ENCODE results near the gene CBLB.
"Not testable (repeated sequence)": the region's sequence is repeated elsewhere in the genome, so short reads cannot be mapped to it uniquely, and the experiment has no call there.

Gene CBLB

DNA sequence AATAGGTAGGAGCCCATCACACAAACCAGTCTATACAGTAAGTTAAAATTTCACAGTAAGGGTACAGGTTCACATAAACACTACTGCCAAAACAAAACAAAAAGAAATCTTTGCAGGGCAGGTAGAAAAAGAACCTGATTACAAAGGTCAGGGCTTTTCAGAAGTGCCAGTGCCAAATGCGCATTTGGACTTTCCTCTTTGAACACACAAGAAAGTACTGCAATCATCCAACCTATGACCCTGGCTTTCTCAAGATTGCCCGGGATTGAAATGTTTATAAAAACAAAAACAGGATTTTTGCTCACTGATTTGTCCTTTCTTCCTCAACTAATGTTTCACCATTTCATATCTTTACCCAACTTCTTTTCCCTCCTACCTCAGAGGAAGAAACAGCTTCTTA is 47.4 kb downstream of the CBLB start:
- DNase-seq = no peak

DNA sequence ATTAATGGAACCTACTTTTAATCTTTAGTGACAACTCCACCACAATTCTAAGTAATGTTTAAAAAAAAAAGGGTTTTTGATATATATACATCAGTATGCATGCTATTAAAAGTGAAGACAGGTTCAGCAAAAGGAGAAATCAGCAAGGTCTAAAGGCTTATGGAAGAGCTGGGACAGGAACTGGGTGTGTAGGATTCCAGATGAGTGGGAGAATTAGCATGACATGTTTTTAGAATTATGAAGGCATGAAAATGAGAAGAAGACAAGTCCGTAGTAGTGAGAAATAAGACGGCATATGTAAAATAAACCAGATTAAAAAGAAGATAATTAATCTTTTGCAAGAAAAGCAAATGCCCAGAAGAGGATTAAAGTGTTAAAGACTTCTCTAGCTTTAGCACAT is 52.0 kb downstream of the CBLB start:
- DNase-seq = no peak

DNA sequence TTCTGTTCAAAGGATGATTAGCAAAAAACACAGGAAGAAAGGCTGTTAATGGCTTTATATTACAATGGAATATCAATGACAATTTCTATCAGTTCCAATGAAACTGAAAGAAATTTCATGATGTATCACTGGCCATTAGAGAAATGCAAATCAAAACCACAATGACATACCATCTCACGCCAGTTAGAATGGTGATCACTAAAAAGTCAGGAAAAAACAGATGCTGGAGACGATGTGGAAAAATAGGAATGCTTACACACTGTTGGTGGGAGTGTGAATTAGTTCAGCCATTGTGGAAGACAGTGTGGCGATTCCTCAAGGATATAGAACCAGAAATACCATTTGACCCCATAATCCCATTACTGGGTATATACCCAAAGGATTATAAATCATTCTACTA is 53.5 kb downstream of the CBLB start:
- DNase-seq = not testable (repeated sequence)

DNA sequence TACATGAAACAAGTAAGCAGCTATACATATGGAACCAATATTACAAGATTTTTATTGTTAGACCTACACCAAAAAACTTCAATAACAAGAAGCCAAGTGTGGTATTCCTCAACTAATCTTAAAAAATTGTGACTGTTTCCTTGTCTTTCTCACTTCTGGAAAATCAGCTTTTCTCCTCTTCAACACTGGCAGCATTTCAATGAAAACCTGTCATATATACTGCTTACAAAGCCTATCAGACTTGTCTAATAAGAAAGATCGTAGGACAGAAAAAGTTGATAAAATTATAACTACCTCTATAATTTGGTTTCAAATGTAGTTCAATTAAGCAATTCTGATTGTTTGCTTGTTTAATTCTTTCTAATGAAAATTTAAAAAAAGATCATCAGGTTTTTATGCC is 55.1 kb downstream of the CBLB start:
- no peak for DNase-seq

DNA sequence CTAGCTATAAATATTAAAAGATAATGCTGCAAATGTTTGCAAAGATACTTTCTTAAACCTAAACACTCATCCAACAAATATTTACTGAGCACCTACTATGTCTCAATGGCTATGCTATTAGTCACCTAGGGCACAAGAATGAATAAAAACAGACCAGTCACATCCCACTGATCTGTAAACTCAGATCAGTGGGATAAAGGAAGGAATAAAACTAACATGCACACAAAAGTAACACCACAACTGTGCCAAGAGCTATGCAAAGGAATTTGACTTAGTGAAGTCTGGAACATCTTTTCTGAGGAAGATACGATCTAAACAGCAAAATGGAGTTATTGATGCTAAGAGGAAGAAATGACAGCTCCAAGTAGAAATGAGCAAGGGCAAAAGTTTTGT is 56.6 kb downstream of the CBLB start:
- DNase-seq = no peak

DNA sequence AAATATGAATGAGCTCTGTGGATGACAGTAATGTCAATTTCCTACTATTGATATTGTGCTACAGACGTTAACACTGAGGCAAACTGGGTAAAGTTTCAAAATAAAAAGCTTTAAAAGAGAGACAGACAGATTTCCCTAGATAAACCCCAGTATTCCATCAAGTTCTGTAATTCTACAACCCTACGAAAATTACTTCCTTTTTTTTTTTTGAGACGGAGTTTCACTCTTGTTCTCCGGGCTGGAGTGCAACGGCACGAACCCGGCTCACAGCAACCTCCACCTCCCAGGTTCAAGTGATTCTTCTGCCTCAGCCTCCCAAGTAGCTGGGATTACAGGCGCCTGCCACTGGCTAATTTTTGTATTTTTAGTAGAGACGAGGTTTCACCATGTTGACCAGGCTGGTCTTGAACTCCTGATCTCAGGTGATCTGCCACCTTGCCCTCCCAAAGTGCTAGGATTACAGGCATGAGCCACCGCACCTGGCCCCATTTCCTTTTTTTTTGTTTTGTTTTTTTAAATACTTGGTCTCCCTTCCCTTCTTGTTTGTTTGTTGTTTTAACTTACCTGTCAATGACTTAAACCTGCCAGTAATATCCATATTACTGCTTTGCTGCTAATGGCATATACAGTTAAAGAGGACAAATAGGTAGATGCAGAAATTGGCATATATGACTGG is 57.2 kb downstream of the CBLB start:
- DNase-seq = no peak

DNA sequence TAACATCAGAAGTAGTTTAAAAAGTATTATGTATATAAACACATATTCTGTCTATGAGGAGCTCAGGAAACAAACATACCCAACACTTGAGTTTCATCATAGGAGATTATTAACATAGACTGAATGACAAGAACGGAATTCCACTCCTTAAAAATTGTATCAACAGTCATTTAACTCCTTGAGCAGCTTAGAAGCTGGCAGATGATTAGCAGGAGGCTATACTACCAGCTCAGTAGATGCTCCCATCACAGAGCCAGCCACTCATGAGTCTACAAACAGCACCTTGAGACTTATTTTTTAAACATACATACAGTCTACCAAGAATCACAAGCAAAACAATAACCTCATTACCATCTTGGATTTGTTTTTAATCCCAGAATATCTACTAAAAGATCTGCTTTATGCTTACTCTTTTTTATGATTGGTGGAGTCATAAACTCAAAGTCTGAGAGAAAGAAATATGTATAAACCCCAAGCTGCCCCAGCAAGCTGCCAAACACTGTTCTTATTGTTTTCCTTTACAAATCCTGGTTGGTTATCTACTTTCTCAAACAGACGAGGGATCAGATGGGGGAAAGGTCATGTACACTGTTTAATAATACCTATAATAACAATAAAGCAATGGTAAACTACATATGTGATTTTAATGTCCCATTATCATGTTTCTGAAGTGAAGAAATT is 59.5 kb downstream of the CBLB start:
- DNase-seq = no peak

DNA sequence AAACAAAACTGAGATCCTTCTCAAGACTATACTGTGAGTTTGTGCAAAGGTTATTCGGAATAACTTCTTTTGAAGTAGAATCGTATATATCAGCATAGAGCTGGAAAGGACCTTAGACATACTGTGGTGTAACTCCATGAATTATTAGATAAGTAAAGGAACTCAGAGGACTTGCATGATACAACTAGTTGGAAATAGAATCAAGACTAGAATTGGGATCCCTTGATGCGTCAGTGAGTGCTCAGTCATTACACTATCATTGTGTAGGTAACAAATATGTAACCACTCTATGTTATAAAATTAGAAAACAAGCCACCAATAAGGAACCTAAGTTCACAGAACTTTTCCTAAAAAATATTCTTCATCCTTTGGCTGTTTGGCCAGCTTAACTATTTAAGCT is 61.1 kb downstream of the CBLB start:
- DNase-seq = no peak

DNA sequence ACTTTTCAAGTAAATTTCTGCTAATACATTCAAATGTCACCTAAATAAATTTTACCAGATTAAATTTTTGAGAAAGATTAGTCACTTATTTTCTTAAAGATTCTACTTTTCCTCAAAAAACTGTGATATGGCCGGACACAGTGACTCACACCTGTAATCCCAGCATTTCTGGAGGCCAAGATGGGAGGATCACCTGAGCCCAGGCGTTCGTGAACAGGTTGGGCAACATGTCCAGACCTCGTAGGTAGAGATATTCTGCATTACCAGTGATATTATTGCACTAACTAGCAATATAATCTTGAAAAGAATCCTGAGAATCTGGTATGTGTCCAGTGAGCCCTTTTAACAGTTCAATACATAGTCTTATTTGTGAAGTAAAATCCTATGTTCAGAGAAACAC is 61.7 kb downstream of the CBLB start:
- no peak for DNase-seq

DNA sequence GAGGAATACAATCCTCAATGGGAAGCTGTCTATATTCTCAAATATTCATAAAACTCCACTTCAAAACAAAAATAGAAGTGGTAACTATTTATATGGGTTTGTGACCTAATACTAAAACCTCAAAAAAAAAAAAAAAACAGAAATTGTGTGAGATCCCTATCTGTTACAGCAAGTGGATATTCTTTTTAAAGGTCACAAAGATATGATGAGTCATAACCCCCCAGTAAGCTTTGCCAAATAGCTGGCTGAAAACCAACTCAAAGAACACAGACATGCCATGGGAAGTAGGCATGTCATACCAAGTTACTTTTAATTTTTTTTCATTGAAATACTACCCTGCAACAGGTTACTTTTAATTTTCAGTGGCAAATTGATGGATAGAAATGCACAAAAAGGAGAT is 62.5 kb downstream of the CBLB start:
- no peak for DNase-seq

DNA sequence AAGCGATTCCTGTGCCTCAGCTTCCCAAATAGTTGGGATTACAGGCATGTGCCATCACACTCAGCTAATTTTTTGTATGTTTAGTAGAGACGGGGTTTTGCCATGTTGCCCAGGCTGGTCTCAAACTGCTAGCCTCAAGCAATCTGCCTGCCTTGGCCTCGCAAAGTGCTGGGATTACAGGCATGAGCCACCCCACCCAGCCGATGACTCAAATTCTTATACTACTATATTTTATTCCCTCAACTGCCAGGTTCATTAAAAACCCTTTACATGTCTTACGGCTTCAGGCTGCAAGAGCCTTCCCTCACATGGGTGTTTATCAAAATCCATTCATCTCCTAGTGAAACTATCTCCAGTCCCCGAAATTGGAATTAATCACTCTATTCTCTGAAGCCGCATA is 63.4 kb downstream of the CBLB start:
- no peak for DNase-seq

DNA sequence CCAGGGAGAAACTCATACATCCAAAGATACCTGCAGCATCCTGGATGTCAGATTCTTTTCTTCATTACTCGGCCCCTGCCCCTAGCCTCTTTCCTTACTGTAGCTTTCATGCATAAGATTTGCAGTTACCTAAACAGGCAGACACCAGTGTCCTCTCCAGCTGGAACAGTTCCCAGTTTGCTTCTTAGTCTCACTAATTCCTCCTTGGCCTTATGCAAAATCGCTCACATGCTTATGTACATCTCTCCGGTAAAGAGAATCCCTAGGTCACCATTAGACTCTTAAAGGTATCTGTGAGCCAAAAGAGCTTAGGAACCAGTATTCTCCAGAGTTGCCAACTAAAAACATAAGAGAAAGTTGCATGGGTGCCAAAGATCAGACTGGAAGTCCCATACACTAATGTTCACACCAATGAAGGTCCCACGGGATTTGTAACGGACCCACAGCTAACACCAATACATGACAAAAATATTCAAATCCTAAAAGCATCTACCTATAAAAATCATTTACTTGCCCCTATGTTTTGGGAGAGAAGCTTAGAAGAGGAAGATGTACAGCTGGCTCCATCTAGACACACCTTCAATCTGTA is 66.6 kb downstream of the CBLB start:
- no peak for DNase-seq

DNA sequence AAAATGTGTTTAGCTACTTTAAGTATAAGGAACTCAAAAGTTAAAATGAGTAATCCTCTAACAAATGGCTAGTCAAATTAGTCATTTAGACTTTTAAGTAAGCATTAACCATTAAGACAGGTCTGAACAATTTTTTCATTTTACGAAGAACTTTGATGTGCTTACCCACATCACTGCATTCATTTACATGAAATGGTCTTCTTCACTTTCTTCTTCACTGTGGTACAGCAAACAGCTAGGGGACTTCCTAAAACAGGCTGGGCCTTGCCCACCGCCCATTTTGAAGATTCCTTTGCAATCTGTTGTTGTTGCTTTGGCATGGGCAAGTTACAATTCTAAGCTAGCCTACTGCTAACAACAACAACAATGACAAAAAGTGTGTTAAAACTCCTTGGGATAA is 67.4 kb downstream of the CBLB start:
- DNase-seq = no peak

DNA sequence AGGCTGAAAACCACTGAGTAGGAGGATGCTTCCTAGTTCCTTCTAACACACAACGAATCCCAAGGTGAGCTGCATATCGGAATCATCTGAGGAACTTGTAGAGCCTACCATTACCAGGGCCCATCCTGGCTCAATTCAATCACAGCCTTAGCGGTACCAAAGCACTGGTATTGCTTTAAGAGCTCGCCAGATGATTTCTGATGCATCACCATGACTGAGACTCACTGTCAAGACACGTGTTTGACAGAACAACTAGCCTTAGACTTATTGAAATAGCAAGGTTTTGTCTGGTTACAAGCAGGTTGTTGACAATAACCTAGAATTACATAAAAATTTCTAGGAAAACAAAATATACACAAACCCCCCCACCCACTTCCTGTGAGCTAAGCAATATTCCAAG is 68.5 kb downstream of the CBLB start:
- no peak for DNase-seq

DNA sequence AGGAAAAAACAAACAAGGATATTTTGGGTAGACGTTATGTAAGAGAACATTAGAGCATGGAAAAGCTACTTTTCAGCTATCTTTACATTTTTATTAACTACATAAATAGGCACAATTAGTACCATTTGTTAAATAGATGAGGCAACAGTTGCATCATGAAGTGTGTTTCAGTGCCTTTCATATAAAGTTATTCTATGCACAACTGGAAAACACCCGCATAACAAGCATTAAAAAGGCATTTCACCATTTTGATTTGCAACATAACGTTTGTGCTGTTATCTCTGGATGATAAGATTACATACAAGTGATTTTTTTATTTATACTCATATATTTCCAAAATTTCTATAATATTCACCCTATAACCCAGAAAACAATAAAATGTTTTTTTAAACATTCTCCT is 69.5 kb downstream of the CBLB start:
- DNase-seq = no peak

DNA sequence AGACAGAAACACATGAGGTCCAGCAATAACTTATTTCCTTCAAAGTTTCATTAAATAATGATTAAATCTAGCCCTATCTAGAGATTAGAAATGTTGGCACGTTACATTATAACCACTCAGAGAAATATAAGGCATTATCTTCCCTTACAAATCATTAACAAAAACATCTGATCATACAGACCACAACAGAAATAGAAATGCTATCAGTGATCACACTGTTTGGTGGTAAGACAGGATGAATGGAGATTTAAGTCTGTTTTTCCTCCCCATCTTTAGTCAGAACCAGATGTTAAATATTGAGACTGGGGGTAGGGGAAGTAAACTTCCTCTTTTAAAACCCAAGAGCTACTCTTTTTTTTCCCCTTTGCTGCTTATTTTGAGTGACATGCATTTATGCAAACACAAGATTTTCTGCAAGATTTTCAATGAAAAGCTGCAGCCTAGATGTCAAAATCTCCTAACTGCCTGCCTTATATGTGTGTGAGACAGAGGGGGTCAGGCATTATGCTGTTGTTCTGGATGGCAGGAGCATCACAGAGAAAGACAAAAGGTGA is 70.4 kb downstream of the CBLB start:
- DNase-seq = no peak

DNA sequence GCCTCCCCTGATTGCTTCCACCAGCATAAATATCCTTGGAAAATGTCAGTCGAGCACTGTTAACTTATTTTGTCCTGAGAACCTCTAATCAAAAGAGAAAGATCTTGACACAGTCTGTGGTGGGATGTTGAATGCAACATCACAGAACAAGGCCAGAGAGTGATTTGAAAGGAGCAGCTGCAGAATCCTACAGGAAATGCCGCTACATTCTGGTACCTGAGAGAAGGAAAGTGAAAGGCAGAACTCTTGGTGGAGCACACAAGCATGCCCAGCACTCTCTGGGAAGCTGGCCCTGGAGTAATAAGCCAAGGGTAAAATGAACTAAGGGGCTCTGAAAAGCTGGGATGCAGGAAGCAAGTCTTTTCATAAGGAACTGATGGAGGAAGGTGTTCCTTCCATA is 75.8 kb downstream of the CBLB start:
- DNase-seq = no peak

DNA sequence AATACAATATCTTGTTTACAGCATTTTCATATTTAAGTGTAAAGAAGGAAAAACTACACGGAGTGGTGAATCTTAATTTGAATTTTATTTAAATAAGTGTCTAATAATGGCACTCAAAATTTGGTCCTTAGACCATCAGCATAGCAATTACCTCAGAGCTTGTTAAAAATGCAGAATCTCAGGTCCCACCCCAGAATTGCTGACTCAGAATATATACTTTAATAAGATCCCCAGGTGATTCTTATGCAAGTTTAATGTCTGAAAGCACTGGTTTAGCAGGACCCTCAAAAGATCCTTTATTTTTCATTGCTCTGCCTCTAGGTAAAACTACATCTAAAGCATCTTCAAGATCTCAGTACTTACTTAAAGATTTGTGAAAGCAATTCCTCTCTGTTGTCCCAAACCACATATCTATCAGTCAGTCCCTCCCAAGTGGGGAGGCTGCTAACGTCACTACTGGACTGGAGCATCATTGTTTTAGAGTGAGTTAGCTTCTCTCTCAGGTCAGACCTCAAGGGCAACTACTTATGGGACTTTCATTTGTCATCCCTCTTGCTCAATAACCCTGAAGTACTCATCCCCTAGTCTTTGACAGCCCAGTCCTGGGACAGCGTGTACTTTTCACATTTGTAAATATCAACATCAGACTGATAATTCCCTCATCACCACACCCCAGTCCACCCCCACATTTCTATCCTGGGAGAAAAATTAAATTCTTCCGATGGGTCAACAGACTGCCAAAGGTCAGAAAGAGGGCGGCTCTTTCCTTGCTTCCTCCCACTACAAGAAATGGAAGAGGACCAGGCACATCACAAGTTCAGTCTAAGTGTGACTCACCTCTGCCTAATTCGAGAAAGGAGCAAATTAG is 76.7 kb downstream of the CBLB start:
- no peak for DNase-seq

DNA sequence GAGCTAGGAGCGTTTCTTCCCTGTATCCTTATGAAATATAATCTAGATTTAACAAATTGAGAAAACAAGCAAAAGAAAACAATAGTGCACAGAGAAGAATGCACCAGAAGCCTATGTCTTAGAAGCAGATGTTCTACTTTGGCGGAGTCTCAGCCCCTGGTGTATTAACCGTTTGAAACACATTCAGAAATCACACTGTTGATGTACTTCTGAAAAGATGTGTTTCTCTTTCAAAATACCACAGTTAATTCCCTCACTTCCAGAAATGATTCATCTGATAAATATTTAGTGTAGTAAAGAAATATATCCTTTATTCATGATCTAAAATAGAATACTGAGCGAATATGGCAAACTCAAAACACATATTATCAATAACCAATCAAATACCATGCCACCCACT is 77.7 kb downstream of the CBLB start:
- DNase-seq = no peak

DNA sequence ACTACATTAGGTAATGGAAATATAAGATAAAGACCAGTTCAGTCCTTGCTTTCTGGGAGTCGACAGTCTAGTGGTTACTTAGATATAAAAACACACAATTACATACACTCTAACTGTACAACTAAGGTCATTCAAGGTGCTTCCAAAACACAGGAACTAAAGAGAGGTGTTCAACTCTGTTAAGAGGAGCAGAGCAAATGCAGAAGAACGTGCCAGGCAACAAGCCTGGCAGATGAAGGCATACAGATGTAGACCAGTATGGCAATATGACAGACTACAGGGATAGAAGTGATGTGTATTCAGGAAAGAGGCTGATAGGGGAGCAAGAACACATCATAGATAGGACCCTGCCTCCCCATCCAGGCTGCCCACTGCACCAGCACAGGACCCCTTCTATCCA is 78.3 kb downstream of the CBLB start:
- DNase-seq = no peak

DNA sequence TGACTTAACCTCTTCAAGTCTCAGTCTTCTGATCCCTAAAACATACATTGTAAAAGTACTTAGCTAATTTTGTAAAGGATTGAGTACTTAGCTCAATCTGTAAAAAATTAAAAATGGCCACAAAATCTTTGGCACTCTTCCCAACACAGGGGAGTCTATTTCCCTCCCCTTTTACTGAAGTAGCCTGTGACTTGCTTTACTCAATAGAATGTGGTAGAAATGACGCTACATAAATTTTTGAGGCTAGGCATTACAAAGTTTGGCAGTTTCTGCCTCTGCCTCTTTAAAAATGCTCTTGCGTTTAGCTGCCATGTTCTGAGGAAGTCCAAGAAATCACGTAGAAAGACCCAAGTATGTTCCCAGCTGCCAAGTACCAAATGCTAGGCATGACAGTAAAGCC is 80.2 kb downstream of the CBLB start:
- DNase-seq = no peak

DNA sequence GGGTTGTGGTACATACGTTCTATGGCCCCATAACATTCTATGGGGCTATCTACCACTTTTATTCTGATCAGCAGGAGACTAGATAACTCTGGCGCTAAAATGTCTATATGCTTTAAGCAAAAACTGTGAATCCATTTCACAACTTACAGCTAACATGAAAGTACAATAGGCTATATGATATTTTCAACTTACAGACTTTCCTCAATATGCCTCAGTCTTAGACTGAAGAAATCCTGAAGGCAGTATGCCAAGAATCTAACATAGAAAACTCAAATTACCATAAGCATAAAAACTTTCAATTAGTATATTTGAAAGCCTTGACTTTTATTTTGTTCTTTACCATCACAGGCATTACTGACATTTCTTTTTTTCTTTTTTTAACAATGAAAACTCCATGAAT is 81.4 kb downstream of the CBLB start:
- DNase-seq = no peak

DNA sequence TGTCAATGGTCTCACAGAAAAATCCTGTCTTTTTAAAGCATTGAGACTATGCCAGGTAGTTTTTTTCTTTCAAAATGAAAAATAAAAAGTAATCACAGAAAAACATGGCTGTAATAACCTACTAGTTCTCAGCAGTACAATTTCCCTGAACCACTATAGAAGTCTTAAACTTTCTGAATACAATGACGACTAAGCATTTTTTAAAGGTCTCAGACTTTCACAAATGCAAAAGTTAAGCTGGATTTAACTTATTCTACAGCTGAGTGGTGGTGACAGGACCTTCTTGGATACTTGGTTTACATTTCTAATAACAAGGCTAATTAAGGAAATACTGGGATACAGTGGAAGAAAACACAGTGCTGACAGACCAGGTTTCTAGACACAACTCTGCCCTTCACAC is 81.8 kb downstream of the CBLB start:
- DNase-seq = no peak
